Activated T-helper 1 cell treated with anti-CD3 and anti-CD28 coated beads, Interleukin-2, amount 50 U/mL, for 16 hours (primary cell): ENCODE measurements around the gene BSG.
"Not testable (repeated sequence)": the region's sequence is repeated elsewhere in the genome, so short reads cannot be mapped to it uniquely, and the experiment has no call there.

Experiments
- DNase-seq, 2 donors: peaks; one replicate each; pipeline ENCODE4 v3.0.0-alpha.2; 2020; ENCODE audit warnings: low read depth in 1 of 2, low spot score in 1 of 2

The BSG gene

DNA sequence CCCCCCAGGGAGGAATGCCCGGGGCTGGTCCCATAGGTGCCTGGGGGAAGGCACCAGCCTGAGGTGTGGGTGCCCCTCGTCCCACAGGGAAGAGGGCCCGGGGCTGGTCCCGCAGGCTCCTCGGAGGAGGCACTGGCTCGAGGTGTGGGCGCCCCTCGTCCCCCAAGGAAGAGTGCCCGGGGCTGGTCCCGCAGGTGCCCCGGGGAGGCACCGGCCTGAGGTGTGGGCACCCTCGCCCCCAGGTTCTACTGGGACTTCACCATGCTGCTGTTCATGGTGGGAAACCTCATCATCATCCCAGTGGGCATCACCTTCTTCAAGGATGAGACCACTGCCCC is 30.9 kb downstream of the BSG start:
- not testable (repeated sequence) for DNase-seq

DNA sequence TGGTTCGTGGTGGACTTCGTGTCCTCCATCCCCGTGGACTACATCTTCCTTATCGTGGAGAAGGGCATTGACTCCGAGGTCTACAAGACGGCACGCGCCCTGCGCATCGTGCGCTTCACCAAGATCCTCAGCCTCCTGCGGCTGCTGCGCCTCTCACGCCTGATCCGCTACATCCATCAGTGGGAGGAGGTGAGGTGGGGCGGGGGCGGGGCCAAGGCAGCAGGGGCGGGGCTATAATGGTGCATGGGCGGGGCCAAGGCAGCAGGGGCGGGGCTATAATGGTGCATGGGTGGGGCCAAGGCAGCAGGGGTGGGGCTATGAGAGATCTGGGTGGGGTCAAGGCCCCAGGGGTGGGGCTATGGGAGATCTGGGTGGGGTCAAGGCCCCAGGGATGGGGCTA is 31.4 kb downstream of the BSG start:
- not testable (repeated sequence) for DNase-seq

DNA sequence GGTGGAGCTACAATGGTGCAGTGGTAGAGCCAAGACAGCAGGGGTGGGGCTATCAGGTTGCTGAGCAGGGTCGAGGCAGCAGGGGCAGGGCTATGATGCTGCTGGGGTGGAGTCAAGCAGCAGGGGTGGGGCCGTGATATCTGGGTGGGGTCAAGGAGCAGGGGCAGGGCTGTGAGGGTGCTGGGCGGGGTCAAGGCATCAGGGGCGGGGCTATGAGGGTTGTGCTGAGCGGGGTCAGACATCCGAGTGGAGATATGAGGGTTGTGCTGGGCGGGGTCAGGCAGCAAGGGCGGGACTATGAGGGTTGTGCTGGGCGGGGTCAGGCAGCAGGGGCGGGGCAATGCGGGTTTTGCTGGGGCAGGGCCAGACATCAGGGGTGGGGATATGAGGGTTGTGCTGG is 32.0 kb downstream of the BSG start:
- DNase-seq = no peak

DNA sequence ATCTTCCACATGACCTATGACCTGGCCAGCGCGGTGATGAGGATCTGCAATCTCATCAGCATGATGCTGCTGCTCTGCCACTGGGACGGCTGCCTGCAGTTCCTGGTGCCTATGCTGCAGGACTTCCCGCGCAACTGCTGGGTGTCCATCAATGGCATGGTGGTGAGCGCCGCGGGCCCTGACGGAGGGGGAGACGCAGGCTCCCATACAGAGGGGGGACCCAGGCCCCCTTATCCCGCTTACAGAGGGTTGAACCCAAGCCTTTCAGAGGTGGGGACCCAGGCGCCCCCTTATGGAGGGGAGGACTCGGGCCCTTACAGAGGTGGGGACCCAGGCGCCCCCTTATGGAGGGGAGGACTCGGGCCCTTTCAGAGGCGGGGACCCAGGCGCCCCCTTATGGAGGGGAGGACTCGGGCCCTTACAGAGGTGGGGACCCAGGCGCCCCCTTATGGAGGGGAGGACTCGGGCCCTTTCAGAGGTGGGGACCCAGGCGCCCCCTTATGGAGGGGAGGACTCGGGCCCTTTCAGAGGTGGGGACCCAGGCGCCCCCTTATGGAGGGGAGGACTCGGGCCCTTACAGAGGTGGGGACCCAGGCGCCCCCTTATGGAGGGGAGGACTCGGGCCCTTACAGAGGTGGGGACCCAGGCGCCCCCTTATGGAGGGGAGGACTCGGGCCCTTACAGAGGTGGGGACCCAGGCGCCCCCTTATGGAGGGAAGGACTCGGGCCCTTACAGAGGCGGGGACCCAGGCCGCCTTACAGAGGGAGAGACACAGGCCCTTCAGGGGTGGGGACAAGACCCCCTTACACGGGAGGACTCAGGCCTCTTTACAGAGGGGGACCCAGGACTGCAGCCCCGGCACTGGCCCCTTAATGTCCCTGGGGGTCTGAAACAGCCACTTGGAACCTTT is 32.9 kb downstream of the BSG start:
- not testable (repeated sequence) for DNase-seq

DNA sequence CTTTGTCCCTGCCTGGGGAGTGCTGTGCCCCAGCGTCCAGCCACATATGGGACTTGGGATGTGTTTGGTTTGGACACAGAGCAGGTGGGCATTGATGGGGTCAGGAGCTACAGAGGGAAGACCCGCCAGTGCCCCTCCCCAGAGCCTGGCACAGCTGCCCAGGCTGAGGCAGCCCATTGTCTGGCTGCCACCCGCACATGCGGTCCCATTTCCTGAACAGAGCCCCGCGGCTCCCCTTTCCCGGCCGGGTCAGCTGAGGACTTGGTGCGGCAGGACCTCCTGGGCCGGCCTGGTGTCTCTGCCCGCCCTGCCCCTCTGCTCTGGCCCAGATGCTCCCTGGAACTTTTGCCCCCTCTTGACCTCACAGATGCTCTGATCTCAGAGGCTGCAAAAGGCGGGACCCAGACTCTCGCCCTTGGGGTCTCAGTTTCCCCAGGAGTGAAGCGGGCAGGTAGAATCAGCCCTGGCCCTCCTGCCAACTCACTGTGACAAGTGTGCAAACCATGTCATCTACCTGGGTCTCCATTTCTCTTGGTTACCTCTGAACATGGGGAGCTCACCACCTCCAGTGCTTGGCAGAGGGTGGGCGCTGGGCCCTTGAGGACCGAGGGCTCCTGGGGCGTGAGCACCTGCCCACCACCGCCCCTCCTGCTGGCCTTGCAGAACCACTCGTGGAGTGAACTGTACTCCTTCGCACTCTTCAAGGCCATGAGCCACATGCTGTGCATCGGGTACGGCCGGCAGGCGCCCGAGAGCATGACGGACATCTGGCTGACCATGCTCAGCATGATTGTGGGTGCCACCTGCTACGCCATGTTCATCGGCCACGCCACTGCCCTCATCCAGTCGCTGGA is 35.1 kb downstream of the BSG start:
- DNase-seq = no peak

DNA sequence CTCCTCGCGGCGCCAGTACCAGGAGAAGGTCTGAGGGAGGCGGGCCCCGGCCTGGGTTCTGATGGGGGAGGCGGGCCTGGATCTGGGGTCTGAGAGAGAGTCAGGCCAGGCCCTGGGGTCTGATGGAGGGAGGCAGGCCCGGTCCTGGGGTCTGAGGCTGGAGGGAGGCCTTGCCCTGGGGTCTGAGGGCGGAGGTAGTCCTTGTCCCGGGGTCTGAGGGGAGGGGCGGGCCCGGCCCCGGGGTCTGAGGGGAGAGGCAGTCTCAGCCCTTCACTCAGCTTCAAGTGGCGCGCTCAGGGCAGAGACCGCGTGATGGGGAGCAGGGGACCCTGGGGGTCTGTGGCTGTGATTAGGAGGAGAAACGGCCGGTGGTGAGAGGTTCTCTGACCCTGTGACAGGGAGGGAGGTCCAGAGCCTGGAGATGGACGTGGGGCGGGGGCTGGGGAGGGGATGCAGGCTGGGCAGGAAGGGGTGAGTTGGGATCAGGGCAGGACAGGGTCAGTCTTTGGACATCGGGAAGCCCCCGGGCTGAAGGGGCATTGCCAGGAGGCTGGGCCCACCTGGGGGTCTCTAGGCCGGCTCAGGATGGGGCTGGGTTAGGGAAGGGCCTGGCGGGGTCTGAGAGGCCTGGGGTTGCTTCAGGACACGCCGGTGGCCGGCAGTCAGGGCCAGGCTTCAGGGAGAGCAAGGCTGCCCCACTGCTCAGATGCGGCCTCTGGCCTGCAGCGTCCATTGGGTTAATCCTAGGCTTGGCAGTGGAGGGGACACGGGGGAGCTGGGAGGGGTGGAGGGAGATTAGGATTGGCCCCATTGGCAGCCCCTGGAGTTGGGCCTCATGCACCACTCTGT is 36.0 kb downstream of the BSG start:
- DNase-seq = no peak

DNA sequence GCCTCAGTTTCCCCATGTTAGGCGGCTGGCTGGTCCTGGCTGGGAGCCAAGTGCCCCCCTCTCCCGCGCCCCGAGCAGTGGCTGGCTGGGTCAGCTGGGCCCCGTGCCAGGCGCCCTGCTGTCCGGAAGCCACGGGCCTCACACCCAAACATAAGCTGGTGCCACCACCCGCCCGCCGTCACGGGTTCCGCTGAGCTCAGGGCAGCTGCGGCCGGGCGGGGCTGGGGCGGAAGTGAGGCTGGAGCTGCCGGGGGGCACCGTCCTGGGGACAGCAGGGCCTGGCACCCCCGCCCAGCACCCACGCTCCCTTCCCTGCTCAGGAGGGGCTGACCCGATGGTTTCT is 36.6 kb downstream of the BSG start:
- DNase-seq = no peak

DNA sequence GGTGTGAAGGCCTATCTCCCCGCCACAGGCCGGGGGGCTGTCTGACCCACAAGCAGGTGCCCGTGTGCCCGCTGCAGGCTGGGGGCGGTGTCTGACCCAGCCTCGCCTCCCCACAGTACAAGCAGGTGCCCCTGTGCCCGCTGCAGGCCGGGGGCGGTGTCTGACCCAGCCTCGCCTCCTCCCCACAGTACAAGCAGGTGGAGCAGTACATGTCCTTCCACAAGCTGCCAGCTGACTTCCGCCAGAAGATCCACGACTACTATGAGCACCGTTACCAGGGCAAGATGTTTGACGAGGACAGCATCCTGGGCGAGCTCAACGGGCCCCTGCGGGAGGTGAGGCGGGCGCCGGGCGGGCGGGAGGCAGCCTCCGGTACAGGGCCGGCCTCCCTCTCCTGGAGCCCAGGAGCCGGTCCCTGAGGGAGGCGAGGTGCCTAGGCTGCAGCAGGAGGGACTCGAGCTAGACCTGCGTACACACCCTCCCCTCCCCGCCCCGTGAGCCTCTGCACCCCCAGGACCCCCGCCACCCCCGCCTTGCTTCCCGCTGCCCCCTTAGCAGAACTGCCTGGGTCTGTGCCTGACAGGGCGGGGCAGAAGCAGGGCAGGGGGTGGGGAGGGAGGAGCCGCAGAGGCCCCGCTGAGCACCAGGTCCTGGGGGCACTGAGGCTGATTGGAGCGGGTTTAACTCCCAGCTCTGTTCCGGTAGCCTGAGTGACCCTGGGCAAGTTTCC is 37.8 kb downstream of the BSG start:
- DNase-seq = no peak

DNA sequence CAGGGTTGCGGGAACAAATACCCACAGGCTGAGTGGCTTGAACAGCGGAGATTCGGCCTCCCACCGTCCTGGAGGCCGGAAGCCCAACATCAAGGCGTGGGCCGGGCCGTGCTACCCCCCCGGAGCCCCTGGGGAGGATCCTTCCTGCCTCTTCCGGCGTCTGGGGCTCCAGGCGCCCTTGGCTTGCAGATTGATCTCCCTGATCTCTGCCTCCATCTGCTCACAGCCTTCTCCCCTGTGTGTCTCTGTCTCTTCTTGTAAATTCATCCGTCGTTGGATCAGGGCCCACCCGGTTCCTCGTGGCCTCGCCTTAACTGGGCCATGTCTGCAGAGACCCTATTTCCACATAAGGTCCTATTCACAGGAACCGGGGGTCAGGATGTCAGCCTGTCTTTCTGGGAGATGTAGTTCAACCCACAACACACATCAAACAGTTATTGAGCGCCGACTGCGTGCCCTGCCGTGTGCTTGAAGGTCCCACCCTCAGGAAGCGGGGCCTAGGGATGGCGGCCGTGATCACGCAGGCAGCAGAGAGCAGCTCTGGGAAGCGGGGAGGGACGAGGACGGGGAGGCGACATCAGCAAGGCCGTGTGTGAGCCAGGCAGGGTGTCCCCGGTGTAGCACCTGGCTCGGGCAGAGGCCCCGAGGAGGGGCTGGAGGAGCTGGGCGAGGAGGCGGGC is 38.5 kb downstream of the BSG start:
- DNase-seq = peak; percentile 30 to 39

DNA sequence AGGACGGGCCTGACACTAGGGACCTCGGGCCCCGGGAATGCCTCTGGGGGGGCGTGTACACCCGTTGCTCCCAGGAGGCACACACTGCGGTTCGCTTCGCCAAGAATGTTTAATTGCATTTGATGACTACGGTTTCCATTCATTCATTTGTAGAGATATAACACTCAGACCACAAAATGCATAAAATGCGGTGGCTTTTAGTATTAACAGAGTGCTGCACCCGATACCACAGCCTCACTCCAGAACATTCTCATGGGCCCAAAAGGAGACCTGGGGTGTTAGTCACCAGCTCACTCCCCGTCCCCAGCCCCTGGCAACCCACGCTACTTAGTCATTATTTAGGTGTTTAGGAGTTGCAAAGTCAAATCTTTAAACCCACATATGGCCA is 39.1 kb downstream of the BSG start:
- DNase-seq = peak; percentile 25 to 61

DNA sequence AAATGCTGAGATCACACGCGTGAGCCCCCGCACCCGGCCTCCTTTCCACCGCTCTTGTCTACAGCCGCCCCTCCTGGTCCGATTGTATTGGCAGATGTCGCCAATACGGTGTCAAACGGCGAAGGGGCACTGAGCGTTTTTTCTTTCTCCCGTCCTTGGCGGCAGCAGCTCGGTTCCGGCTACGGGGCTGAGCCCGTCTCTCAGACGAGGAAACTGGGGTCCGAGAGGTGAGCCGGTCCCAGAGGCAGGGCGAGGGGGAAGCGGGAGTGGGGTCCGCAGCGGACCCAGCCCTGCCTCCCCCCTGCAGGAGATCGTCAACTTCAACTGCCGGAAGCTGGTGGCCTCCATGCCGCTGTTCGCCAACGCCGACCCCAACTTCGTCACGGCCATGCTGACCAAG is 40.5 kb downstream of the BSG start:
- no peak for DNase-seq

DNA sequence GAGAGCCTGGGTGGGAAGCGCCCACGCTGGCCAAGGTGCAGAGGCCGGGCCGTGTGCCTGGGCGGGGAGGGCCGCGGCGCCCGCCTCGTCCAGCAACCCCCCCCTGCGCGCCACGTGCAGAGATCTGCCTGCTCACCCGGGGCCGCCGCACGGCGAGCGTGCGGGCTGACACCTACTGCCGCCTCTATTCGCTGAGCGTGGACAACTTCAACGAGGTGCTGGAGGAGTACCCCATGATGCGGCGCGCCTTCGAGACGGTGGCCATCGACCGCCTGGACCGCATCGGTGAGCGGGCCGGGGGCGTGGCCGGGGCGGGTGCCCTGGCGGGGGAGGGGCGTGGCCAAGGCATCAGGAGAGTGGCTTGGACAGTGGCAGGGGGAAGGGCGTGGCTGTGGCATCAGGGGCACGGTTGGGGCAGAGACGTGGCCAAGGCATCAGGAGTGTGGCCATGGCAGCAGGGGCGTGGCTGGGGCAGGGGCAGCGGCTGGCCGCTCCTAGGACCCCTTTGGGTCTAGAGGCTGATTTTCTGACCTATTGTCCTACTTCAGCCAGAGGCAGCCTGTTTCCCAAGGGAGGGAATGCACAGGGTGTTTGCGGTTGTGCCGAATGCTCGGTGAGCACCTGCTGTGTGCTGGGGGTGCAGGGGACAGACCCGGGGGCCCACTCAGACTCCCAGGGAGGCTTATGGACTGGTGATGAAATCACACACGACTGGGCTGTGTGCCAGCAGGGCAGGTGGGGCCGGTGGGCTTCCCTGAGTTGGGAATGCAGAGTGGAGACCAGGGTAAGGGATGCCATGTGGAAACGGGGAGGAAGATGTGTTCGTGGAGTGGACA is 41.6 kb downstream of the BSG start:
- no peak for DNase-seq

DNA sequence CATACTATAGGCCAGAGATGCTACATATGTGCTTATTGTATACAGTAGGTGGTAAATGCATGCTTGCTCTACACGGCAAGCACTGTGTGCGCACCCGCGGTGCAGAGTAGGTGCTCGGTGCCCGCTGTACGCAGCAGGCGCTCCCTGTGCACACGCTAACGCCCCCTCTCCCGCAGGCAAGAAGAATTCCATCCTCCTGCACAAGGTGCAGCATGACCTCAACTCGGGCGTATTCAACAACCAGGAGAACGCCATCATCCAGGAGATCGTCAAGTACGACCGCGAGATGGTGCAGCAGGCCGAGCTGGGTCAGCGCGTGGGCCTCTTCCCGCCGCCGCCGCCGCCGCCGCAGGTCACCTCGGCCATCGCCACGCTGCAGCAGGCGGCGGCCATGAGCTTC is 43.2 kb downstream of the BSG start:
- DNase-seq = no peak

DNA sequence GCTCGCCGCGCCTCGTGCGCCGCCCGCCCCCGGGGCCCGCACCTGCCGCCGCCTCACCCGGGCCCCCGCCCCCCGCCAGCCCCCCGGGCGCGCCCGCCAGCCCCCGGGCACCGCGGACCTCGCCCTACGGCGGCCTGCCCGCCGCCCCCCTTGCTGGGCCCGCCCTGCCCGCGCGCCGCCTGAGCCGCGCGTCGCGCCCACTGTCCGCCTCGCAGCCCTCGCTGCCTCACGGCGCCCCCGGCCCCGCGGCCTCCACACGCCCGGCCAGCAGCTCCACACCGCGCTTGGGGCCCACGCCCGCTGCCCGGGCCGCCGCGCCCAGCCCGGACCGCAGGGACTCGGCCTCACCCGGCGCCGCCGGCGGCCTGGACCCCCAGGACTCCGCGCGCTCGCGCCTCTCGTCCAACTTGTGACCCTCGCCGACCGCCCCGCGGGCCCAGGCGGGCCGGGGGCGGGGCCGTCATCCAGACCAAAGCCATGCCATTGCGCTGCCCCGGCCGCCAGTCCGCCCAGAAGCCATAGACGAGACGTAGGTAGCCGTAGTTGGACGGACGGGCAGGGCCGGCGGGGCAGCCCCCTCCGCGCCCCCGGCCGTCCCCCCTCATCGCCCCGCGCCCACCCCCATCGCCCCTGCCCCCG is 43.8 kb downstream of the BSG start:
- DNase-seq = no peak

DNA sequence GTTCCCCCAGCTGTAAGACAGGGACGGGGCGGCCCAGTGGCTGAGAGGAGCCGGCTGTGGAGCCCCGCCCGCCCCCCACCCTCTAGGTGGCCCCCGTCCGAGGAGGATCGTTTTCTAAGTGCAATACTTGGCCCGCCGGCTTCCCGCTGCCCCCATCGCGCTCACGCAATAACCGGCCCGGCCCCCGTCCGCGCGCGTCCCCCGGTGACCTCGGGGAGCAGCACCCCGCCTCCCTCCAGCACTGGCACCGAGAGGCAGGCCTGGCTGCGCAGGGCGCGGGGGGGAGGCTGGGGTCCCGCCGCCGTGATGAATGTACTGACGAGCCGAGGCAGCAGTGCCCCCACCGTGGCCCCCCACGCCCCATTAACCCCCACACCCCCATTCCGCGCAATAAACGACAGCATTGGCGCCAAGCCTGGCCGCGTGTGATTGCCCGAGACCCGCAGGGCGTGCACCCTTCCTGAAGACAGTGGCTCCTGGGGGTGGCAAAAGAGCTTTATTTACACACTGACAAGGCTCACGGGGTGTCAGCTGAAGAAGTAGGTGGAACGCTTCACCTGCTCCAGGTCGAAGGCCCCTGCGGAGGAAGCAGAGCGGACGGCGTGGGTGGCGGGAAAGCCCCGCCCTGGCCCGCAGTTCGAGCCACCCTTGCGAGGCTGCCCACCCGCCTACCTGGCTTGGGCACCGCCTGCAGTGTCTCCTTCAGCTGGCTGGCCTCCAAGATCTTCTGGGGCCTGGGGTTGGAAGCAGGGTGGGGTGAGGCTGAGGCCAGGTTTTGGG is 44.5 kb downstream of the BSG start:
- no peak for DNase-seq

DNA sequence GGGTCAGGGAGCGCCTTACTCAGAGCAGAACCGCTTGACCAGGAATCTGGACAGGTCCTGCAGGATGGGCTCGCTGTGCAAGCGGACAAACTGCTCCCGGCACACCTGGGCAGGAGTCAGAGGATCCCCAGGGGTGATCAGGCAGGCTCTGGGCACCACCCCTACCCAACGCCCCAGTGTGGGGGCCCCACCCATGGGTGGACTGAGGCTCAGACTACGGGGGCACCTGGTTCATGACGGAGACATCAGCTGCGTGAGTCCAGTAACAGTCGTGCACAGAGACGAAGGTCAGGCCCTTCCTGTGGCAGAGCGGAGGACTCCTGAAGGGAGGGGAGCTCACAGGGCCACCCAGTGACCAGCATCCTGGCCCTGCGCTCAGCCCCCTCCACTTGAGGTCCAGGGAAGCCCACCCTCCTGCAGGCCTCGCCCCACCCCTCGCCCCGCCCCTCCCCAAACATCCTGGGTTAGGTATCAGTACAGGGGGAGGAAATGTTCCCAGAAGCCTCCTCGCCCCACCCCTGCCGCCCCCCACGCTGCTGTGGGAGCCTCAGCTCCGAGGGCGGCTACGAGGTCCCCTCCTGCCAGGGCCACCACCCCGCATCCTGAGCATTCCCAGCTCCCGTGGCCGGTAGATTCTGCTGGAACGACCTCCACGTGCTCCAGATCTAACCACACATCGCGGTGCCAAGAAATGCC is 45.3 kb downstream of the BSG start:
- no peak for DNase-seq

DNA sequence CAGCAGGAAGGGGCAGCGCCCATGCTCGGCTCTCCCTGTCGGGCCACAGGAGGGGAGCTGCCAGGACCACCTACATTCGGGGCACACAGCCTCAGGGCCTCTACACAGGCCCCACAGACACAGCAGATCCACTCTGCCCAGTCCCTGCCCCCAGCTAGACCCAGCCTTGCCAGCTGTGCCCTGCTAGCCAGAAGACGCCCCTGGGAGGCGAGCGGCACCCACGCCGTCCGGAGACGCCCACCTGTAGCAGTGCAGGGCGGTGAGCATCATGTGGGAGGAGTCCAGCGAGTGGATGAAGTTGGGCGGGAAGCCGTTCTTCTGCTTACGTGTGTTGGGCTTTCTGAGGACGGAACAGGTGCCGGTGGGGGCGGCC is 45.8 kb downstream of the BSG start:
- no peak for DNase-seq
